Left cardiac atrium (tissue), 4 donors: Measurements from ENCODE around the gene SWT1. TPM values are rescaled to one million over a fixed set of nuclear protein-coding genes. Genes with fewer than 3 reads are reported as not detected.
"Not testable (repeated sequence)": the region's sequence is repeated elsewhere in the genome, so short reads cannot be mapped to it uniquely, and the experiment has no call there.

Source experiments
- ATAC-seq, 2 donors: fragments of 200-7000 bp; cut with Tn5 transposase; one replicate each; pipeline ENCODE4 v1.9.1; 2020; ENCODE audit warnings: mild to moderate bottlenecking in 2 of 2, moderate library complexity in 2 of 2
- DNase-seq: peaks from one replicate; pipeline ENCODE4 v3.0.0-alpha.2; 2020
- intact Hi-C, 2 donors: fragments of 100-400 bp; cut with DNase I; formaldehyde crosslinking; loops; one replicate each; pipeline versions ENCODE4 v1.14.1 to v1.15.1; 2022 to 2023
- total RNA-seq, 2 donors: library from RNA; stranded (reverse); fragmentation: NEBNext Ultra II Directional; extraction: Animal tissue kit (Norgen Biotek cat#: 25700); gene quantifications; one replicate each; pipeline ENCODE4 v1.2.1, GENCODE V29; 2021
- donor health status: DM: no; HTN: yes; CAD: no.
- donor health status: DM: no; HTN: yes; CAD: no; lungs with severe emphysema.
- donor health status: DM: yes; HTN: yes; CAD: no.
- donor health status: Dilated cardiomyopathy.

Gene SWT1
- total RNA-seq, 2 donors from 2014 or later = 4.9 to 5.6 TPM

DNA sequence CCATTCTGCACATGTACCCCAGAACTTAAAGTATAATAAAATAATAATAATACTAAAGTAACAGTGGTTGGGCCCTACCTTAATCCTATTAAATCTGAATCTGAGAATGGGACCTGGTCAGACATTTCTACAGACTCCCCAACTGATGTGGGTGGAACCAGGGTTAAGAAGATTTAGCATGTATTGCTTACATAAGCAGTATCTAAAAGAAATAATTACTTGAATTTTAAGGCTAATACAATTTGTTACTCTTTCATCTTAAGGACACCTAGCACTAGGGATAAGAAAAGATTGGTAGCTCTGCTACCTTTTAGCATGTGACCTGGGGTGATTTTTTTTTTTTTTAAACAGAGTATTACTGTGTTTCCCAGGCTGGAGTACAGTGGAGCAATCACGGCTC lies 80.7 kb downstream of the SWT1 start:
- ATAC-seq = no peak
- intact Hi-C loops = loop anchor here in 1 of 2 donors (5.0 kb wide), 1 partner anchor 435 kb away; no protein-coding TSS in a partner anchor
- DNase-seq = no peak

GRCh38 chr1:185238447-185238846 lies 81.5 kb downstream of the SWT1 start:
- no peak for ATAC-seq
- intact Hi-C loops = loop anchor here in 1 of 2 donors (5.0 kb wide), 1 partner anchor 434 kb away; no protein-coding TSS in a partner anchor

DNA sequence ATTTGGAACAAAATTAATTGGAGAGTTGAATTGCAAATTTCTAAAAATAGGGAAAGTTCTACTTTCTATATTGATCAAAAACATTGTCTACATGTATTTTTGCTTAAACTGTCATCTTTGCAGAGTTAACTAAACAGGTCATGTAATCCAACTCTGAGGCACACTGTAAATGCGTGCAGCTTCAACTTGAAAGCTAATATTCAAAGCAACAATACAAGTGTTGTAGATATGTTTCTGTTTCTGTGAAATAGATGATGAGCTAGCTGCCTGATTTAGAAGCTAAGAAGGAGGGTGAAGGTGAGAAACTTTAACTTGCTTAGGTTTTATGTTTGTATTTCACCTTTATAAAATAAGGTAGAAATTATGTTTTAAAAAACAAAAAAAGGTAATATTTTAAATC lies 82.9 kb downstream of the SWT1 start:
- intact Hi-C loops = loop anchor here (5.0 to 10.0 kb wide), 2 partner anchors 432 to 435 kb away; no protein-coding TSS in a partner anchor
- ATAC-seq (no peak), DNase-seq (no peak)

More at GRCh38 chr1:185238447-185238846, 81.5 kb downstream of the SWT1 start:
- DNase-seq = no peak

GRCh38 chr1:185241127-185241526 lies 84.2 kb downstream of the SWT1 start:
- intact Hi-C loops = loop anchor here in 1 of 2 donors (10.0 kb wide), 1 partner anchor 434 kb away; no protein-coding TSS in a partner anchor
- no peak for ATAC-seq
- no peak for DNase-seq

DNA sequence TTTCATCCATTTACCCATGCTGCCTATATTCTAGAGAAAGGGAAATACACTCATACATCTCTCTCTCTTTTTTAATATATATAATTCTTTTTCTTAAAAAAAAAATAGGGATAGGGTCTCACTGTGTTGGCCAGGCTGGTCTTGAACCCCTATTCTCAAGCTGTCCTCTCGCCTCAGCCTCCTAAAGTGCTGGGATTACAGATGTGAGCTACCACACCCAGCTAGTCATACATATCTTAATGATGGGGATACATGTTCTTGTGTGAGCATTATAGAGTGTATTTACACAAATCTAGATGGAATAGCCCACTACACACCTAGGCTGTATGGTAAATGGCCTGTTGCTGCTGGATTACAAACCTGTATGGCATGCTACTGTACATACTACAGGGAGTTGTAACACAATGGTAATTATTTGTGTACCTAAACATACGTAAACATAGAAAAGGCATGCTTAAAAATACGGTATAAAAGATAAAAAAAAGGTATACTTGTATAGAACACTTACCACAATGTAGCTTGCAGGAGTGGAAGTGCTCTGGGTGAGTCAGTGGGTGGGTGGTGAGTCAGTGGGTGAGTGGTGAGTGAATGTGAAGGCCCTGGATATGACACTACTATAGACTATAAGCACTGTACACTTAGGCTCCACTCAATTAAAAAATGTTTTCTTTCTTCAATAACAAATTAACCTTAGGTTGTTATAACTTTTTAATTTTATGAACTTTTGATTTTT lies 87.2 kb downstream of the SWT1 start:
- intact Hi-C loops = loop anchor here in 1 of 2 donors (10.0 kb wide), 1 partner anchor 431 kb away; no protein-coding TSS in a partner anchor
- DNase-seq (no peak), ATAC-seq (peak in 1 of 2 donors; percentile 79)

DNA sequence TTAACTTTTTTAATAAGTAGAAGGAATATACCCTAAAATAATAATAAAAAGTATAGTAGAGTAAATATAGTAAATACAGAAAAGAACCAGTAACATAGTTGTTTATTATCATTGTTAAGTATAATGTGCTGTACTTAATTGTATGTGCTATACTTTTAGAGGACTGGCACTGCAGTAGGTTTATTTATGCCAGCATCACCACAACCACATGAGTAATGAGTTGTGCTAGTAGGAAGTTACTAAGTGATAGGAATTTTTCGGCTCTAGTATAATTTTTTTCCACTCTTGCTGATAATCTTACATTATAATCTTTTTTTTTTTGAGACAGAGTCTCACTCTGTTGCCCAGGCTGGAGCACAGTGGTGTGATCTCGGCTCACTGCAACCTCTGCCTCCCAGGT lies 88.5 kb downstream of the SWT1 start:
- no peak for DNase-seq
- no peak for ATAC-seq
- intact Hi-C loops = loop anchor here in 1 of 2 donors (10.0 kb wide), 1 partner anchor 429 kb away; no protein-coding TSS in a partner anchor

GRCh38 chr1:185249563-185249962 lies 92.6 kb downstream of the SWT1 start:
- intact Hi-C loops = loop anchor here in 1 of 2 donors (10.0 kb wide), 1 partner anchor 425 kb away; no protein-coding TSS in a partner anchor
- ATAC-seq (peak in 1 of 2 donors; percentile 44), DNase-seq (no peak)

DNA sequence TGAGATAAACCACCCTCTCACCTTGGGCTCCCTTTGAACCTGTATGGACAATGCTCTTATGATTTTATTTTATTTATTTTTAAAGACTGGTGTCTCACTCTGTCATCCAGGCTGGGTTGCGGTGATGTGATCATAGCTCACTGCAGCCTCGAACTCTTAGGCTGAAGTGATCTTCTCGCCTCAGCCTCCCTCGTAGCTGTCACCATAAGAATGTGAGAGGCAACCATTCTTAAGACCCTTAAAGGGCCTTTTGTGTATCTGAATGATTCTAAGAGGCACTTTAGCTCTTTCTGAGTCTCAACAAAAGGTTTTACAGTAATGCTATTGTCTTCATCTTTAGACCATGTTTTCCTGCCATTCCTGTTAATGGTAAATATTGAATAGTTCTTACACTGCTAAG lies 93.1 kb downstream of the SWT1 start:
- DNase-seq = no peak
- intact Hi-C loops = no loop called here
- ATAC-seq = no peak

GRCh38 chr1:185251928-185252327 lies 95.0 kb downstream of the SWT1 start:
- intact Hi-C loops, DNase-seq, ATAC-seq: not testable (repeated sequence)

- DNase-seq, ATAC-seq, intact Hi-C loops: not testable (repeated sequence)
Observed at GRCh38 chr1:185252404-185252803, 95.4 kb downstream of the SWT1 start.

GRCh38 chr1:185255595-185255994 lies 98.6 kb downstream of the SWT1 start:
- ATAC-seq, DNase-seq, intact Hi-C loops: not testable (repeated sequence)

DNA sequence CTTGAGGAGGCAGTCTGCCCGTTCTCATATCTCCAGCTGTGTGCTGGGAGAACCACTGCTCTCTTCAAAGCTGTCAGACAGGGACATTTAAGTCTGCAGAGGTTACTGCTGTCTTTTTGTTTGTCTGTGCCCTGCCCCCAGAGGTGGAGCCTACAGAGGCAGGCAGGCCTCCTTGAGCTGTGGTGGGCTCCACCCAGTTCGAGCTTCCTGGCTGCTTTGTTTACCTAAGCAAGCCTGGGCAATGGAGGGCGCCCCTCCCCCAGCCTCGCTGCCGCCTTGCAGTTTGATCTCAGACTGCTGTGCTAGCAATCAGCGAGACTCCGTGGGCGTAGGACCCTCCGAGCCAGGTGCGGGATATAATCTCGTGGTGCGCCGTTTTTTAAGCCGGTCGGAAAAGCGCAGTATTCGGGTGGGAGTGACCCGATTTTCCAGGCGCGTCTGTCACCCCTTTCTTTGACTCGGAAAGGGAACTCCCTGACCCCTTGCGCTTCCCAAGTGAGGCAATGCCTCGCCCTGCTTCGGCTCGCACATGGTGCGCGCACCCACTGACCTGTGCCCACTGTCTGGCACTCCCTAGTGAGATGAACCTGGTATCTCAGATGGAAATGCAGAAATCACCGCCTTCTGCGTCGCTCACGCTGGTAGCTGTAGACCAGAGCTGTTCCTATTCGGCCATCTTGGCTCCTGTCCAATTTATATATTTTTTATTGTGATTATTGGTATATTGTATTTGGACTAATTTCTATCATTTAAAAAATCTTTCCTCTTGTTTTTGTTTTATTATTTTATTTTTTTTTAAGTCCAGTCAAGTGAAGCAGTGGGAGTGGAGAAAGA lies 100.4 kb downstream of the SWT1 start:
- intact Hi-C loops, DNase-seq, ATAC-seq: not testable (repeated sequence)

GRCh38 chr1:185257950-185258208 lies 100.9 kb downstream of the SWT1 start:
- ATAC-seq (no peak), DNase-seq (no peak)
- intact Hi-C loops = no loop called here

- ATAC-seq (no peak), DNase-seq (no peak)
- intact Hi-C loops = no loop called here
Observed at GRCh38 chr1:185258676-185259075, 101.7 kb downstream of the SWT1 start.

GRCh38 chr1:185260611-185261010 lies 103.6 kb downstream of the SWT1 start:
- DNase-seq (no peak), ATAC-seq (no peak)
- intact Hi-C loops = no loop called here

DNA sequence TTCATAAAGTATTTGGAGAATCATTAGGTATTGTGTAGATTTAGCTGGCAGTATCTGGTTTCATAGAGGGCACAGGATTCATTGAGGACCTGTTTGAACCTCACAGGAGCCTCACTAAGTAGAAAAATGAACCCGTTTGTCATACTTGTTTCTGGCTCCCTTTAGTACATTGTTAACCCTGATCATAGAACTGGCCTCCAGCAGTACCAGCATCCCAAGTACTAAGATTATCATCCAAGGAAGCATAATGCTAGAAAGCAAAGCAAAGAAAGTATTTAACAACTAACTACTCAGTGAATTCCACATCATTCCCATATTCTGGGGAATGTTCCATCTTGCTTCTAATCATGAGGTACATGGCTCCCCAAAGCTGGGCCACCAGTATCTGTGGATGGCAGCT lies 105.2 kb downstream of the SWT1 start:
- intact Hi-C loops = no loop called here
- ATAC-seq (no peak), DNase-seq (no peak)

DNA sequence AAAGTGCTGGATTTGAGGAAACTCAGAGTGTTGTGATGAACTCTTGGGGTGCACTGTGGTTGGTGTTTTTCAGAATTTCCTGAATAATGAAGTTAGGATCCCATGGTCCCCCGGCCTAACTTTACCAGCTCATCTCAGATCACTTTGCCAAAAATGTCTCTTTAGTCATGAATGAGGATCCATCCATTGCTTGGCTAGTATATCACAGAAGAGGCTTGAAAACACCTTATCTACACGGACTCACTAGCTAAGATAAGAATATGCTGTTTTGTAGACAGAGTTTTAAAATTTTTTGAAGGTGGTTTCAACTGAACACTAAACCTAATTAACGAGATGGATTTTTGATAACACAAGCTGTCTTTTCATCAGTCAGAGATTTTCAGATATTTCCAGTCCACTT lies 106.3 kb downstream of the SWT1 start:
- intact Hi-C loops = no loop called here
- DNase-seq (no peak), ATAC-seq (no peak)

GRCh38 chr1:185263780-185264179 lies 106.8 kb downstream of the SWT1 start:
- intact Hi-C loops = no loop called here
- ATAC-seq (no peak), DNase-seq (no peak)

DNA sequence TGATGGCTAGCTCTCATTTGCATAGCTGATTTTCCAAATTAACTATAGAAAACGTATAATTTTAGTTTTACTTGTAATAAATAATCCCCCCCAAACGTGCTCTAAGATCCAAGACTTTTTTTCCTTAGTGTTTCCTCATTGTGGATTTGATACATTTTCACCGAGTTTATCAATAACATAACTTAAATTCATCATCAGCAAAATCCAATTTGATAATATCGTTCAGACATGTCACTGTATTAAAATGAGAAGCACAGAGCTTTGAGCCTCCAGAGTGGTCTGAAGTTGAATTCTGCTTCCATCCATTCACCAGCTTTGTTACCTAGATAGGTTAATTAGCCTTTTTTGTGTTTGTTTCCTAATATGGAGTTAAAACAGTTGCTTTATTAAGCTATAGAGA lies 108.3 kb downstream of the SWT1 start:
- intact Hi-C loops = no loop called here
- ATAC-seq (no peak), DNase-seq (no peak)

- ATAC-seq (no peak), DNase-seq (no peak)
- intact Hi-C loops = no loop called here
Observed at GRCh38 chr1:185267301-185267700, 110.3 kb downstream of the SWT1 start.
